ENCODE data around the gene SNX25.
"Not testable (repeated sequence)": the region's sequence is repeated elsewhere in the genome, so short reads cannot be mapped to it uniquely, and the experiment has no call there.

SNX25 gene

DNA sequence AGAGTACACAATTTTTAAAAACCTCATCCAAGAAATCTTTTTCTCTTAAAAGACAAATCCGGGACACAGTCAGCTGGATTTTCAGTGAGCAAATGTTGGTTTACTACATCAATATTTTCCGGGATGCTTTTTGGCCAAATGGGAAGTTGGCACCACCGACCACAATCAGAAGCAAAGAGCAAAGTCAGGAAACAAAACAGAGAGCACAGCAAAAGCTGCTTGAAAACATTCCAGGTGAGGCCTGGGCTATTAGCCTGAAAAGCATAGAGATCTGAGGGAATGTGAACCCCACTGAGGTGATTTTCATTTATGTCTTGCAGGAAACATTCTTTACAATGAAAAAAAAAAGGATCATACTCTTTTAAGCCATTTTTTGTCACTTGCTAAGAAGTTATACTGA lies 152.5 kb downstream of the SNX25 start:
- Histone ChIP-seq H3K9me3 (ENCODE audit: low read length) (no peaks in the 10 kb centered on the region), H3K27me3 (ENCODE audit: insufficient read depth, low read length) (no peaks in the 10 kb centered on the region), H3K36me3 (ENCODE audit: insufficient read depth, low read length) (no peaks in the 10 kb centered on the region), H3K4me1 (ENCODE audit: insufficient read depth, low read length) (no peaks in the 10 kb centered on the region), H3K4me3 (ENCODE audit: low read length) (no peak overlapping the region), H2AFZ (ENCODE audit: low read depth, low read length) (no peak overlapping the region)

DNA sequence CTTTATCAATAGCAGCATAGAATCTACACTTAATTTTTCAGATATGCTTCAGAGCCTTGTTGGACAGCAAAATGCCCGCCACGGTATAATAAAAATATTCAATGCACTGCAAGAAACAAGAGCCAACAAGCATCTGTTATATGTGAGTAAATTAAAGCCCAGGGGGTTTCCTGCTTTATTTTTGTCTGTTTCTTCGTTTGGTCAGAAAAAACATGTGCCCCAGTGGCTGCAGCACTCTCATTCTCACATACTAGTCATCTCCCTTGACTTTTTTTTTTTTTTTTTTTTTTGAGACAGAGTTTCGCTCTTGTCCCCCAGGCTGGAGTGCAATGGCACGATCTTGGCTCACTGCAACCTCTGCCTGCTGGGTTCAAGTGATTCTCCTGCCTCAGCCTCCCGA lies 153.2 kb downstream of the SNX25 start:
- H3K4me1 ChIP-seq (ENCODE audit: insufficient read depth, low read length); H3K9me3 ChIP-seq (ENCODE audit: low read length); H2AFZ ChIP-seq (ENCODE audit: low read depth, low read length); H3K36me3 ChIP-seq (ENCODE audit: insufficient read depth, low read length); H3K27me3 ChIP-seq (ENCODE audit: insufficient read depth, low read length); H3K4me3 ChIP-seq (ENCODE audit: low read length): not testable (repeated sequence)

DNA sequence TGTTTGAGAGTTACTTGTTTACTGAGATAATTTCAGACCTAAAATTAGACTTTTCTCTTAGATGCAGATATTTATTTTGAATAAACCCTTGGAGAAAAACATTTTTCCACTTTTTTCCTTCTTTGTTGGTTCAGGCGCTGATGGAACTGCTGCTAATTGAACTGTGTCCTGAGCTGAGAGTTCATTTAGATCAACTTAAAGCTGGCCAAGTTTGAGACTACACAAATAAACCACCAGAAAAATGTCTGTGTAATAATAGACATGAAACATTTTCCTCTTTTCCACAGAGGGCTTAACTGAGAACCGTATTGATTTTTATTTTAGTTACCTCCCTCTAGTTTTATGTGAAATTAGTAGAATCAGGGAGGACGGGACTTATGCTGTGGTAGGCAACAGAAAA lies 153.9 kb downstream of the SNX25 start:
- Histone ChIP-seq H3K36me3 (ENCODE audit: insufficient read depth, low read length) (no peaks in the 10 kb centered on the region), H3K27me3 (ENCODE audit: insufficient read depth, low read length) (no peaks in the 10 kb centered on the region), H3K4me1 (ENCODE audit: insufficient read depth, low read length) (no peaks in the 10 kb centered on the region), H2AFZ (ENCODE audit: low read depth, low read length) (no peak overlapping the region), H3K9me3 (ENCODE audit: low read length) (peaks cover 1% of the 10 kb centered on the region), H3K4me3 (ENCODE audit: low read length) (no peak overlapping the region)

DNA sequence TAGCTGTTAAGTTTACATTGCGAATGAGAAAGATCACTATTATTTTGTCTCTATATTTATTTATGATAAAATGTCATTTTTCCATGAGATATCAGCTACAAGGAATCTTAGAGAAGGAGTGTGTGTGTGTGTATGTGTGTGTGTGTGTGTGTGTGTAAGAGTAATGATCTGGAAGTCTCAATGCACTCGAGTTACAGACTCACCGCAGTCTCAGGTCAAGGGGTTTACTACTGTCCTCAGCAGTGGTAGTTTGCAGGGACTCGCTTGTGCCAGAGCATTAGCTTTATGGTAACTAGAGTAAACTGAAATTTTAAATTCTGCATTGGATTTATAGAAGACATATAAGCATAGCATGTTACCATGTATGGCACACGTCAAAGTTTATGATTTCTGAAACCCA lies 155.5 kb downstream of the SNX25 start:
- H3K9me3 ChIP-seq (ENCODE audit: low read length), result peaks cover 2% of the 10 kb centered on the region
- H3K4me3 ChIP-seq (ENCODE audit: low read length), result no peak overlapping the region
- no peaks in the 10 kb centered on the region for H3K36me3 ChIP-seq (ENCODE audit: insufficient read depth, low read length)
- H3K4me1 ChIP-seq (ENCODE audit: insufficient read depth, low read length), result peaks cover 3% of the 10 kb centered on the region
- no peaks in the 10 kb centered on the region for H3K27me3 ChIP-seq (ENCODE audit: insufficient read depth, low read length)
- no peak overlapping the region for H2AFZ ChIP-seq (ENCODE audit: low read depth, low read length)

DNA sequence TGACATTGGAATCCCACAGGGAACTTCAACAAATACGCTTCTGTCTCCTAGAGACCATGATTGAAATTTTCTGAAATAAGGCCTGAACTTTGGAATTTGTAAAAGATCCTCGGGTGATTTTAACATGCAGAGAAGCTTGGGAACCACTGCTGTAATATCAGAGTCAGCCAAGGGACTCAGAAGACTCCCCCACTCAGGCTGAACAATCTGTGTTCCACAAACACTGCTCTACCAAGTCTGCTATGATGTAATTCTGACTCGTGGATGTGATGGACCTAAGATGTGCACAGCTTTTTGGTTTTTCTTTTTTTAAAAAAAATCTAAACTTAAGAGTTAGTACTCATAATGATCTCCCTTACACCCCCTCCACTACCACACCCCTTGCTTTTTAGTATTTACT lies 160.3 kb downstream of the SNX25 start:
- no peak overlapping the region for H2AFZ ChIP-seq (ENCODE audit: low read depth, low read length)
- H3K36me3 ChIP-seq (ENCODE audit: insufficient read depth, low read length), result peaks cover 4% of the 10 kb centered on the region
- no peak overlapping the region for H3K4me3 ChIP-seq (ENCODE audit: low read length)
- H3K27me3 ChIP-seq (ENCODE audit: insufficient read depth, low read length), result no peaks in the 10 kb centered on the region
- peaks cover 13% of the 10 kb centered on the region for H3K4me1 ChIP-seq (ENCODE audit: insufficient read depth, low read length)
- peaks cover 2% of the 10 kb centered on the region for H3K9me3 ChIP-seq (ENCODE audit: low read length)

DNA sequence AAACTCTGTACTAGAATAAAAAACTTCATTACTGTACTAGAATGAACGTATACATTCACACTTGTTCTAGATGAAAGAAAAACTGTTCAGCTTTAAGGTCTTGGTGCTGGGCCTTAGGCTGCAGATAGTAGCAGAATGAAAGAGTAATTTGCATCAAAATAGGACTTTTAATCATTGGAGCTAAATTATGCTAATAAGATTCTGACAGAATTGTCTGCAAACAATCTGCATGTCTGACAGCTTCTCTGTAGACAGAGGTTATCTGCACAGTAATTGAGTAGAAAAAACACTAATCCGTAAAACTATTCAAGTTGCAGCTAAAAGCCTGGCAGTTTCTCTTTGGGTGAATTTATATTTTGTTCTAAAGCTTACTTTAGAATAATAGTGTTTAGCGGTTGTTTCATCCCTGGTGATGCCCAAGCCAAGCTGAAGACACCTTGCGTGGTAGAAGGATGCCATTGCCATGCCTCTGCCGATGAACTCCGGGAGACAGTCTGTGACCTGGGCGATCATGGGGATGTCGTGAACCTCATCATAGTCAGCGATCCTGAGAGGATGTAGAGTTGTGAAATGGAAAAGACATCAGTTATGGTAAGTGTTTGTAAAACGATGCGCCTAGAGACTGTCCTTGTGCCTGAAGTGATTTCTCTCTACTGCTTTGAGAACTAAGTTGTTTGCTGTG lies 161.0 kb downstream of the SNX25 start:
- peaks cover 13% of the 10 kb centered on the region for H3K4me1 ChIP-seq (ENCODE audit: insufficient read depth, low read length)
- H3K9me3 ChIP-seq (ENCODE audit: low read length), result peaks cover 2% of the 10 kb centered on the region
- no peaks in the 10 kb centered on the region for H3K27me3 ChIP-seq (ENCODE audit: insufficient read depth, low read length)
- no peak overlapping the region for H2AFZ ChIP-seq (ENCODE audit: low read depth, low read length)
- no peak overlapping the region for H3K4me3 ChIP-seq (ENCODE audit: low read length)
- H3K36me3 ChIP-seq (ENCODE audit: insufficient read depth, low read length), result peaks cover 4% of the 10 kb centered on the region

DNA sequence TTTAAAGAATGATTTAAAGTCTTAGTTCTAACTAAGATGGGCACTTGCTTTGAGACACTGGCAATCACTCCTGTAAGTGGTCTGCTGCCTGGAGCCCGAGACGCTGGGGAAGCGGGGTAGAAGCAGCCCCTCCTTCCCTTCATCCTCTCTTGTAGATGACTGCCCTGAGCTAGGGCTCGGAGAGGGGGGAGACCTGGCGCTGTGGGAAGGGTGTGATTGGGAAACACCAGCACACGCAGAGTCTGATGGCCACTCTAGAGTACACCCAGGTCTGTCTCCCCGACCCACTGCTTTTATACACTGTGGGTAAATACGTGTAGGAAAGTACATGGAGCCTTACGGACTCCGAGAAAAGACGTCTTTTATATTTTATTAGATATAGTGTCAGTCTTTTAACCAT lies 162.3 kb downstream of the SNX25 start:
- Histone ChIP-seq H3K9me3 (ENCODE audit: low read length) (peaks cover 2% of the 10 kb centered on the region), H3K4me3 (ENCODE audit: low read length) (no peak overlapping the region), H3K36me3 (ENCODE audit: insufficient read depth, low read length) (peaks cover 5% of the 10 kb centered on the region), H3K27me3 (ENCODE audit: insufficient read depth, low read length) (no peaks in the 10 kb centered on the region), H3K4me1 (ENCODE audit: insufficient read depth, low read length) (peaks cover 13% of the 10 kb centered on the region), H2AFZ (ENCODE audit: low read depth, low read length) (no peak overlapping the region)

DNA sequence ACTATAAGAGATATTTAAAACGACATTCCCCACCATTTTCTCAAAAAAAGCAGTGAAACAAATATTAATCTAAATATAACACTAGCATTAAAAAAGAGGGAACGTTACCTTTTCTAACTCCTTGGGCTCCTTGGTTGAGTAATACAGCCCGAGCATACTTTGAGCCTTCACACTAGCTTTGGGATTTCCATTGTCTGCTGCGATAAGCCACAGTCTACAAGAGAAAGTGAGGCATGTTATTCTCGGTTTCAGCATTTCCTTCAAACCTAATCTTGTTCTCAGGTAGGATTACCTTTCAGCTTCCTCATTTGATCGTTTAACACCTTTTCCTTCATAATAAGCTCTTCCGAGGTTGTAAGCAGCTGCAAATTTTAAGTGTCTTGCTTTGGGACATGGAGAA lies 164.6 kb downstream of the SNX25 start:
- Histone ChIP-seq H3K27me3 (ENCODE audit: insufficient read depth, low read length) (no peaks in the 10 kb centered on the region), H2AFZ (ENCODE audit: low read depth, low read length) (no peak overlapping the region), H3K36me3 (ENCODE audit: insufficient read depth, low read length) (peaks cover 11% of the 10 kb centered on the region), H3K4me1 (ENCODE audit: insufficient read depth, low read length) (peaks cover 13% of the 10 kb centered on the region), H3K4me3 (ENCODE audit: low read length) (no peak overlapping the region), H3K9me3 (ENCODE audit: low read length) (peaks cover 5% of the 10 kb centered on the region)

DNA sequence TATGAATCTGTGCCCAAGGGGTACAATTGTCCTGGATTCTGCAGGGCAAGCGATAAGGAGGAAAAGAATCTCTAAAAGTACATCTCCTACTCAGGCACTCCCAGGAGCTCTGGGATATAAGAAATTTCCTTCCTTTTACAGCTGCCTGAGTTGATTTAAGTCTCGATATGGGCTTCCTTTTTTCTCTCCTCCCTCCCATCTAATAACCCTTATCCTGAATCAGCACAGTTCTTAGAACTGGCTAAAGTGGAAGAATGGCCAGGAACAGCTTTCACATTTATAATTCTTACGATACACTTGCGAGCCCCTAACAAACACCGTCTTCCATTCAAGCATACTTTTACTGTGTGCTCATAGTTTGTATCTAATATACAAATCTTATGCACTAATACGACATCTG lies 165.2 kb downstream of the SNX25 start:
- Histone ChIP-seq H3K27me3 (ENCODE audit: insufficient read depth, low read length) (no peaks in the 10 kb centered on the region), H3K4me3 (ENCODE audit: low read length) (no peak overlapping the region)

DNA sequence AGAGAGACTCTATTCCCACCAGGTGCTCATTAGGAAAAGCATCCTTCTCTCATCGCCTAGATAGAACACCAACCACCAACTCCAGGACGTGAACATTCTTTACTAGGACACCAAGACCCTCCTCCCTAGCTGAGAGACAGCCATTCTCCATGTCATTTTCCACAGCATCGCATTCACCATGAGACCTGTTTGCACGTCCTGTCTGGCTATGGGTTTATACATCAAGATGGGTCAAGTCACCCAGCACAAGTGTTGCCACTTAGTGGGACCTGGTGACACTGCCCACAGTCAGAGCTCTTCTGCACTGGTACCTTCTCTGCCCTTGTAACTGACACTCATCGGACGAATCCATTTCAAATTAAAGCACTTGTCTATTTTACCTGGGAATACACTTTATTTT lies 168.9 kb downstream of the SNX25 start:
- Histone ChIP-seq H2AFZ (ENCODE audit: low read depth, low read length) (no peak overlapping the region), H3K4me3 (ENCODE audit: low read length) (no peak overlapping the region), H3K4me1 (ENCODE audit: insufficient read depth, low read length) (no peaks in the 10 kb centered on the region), H3K27me3 (ENCODE audit: insufficient read depth, low read length) (no peaks in the 10 kb centered on the region), H3K9me3 (ENCODE audit: low read length) (peaks cover 13% of the 10 kb centered on the region), H3K36me3 (ENCODE audit: insufficient read depth, low read length) (peaks cover 7% of the 10 kb centered on the region)

More for the DNA sequence above, 165.2 kb downstream of the SNX25 start:
- Histone ChIP-seq H3K4me1 (ENCODE audit: insufficient read depth, low read length) (peaks cover 13% of the 10 kb centered on the region), H3K36me3 (ENCODE audit: insufficient read depth, low read length) (peaks cover 11% of the 10 kb centered on the region), H3K9me3 (ENCODE audit: low read length) (peaks cover 5% of the 10 kb centered on the region), H2AFZ (ENCODE audit: low read depth, low read length) (no peak overlapping the region)

DNA sequence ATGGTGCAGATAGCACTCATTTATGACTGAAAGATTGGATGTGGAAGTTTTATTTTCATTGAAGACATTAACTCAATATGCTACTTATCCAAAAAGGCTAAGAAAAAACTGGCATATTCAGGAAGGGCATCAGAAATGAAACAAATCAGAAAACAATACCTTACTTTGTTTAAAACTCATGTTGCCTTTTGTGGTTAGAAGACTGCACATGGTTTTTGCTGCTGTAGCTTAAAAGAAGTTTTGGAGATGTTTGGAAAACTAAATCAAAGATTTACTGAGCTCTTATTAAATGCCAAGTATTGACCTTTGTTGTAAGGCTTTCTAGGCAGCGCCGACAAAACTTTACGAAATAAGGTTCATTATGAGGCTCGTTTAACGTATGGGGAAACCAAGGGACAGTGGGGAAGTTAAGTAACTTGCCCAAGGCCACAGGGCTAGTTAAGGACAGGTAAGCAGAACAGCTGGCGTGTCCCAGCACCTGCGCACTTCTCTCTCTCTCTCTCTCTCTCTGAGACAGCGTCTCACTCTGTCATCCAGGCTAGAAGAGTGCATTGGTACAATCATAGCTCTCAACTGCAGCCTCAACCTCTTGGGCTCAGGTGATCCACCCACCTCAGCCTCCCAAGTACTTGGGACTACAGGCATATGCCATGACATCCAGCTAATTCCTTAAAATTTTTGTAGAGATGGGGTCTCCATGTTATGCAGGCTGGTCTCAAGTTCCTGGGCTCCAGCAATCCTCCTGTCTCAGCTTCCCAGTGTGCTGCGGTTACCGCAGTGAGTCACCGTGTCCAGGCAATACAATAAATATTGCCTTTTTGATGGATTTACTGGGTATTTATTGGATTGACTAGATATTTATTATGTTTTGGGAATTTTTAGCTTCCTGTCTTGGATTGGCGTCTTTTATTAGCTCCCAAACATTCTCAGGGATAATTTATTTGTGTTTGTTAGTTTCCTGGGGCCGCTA lies 170.2 kb downstream of the SNX25 start:
- peaks cover 7% of the 10 kb centered on the region for H3K36me3 ChIP-seq (ENCODE audit: insufficient read depth, low read length)
- H2AFZ ChIP-seq (ENCODE audit: low read depth, low read length), result no peak overlapping the region
- no peaks in the 10 kb centered on the region for H3K27me3 ChIP-seq (ENCODE audit: insufficient read depth, low read length)
- H3K4me3 ChIP-seq (ENCODE audit: low read length), result no peak overlapping the region
- H3K4me1 ChIP-seq (ENCODE audit: insufficient read depth, low read length), result no peaks in the 10 kb centered on the region
- peaks cover 16% of the 10 kb centered on the region for H3K9me3 ChIP-seq (ENCODE audit: low read length)

DNA sequence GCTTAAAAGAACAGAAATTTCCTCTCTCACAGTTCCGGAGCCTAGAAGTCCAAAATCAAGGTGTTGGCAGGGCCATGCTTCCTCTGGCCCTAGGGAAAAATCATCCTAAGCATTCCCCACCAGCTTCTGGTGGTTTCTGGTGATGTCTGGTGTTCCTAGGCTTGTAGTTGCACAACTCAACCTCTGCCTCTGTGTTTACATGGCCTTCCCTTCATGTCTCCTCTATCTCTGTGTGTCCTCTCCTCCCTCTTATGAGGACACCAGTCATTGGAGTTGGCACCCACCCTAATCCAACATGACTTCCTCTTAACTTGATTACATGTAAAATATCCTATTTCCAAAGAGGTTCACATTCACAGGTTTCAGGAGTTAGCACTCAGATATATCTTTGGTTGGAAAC lies 170.9 kb downstream of the SNX25 start:
- H3K36me3 ChIP-seq (ENCODE audit: insufficient read depth, low read length), result peaks cover 7% of the 10 kb centered on the region
- H3K4me3 ChIP-seq (ENCODE audit: low read length), result no peak overlapping the region
- no peaks in the 10 kb centered on the region for H3K4me1 ChIP-seq (ENCODE audit: insufficient read depth, low read length)
- no peaks in the 10 kb centered on the region for H3K27me3 ChIP-seq (ENCODE audit: insufficient read depth, low read length)
- peaks cover 16% of the 10 kb centered on the region for H3K9me3 ChIP-seq (ENCODE audit: low read length)
- H2AFZ ChIP-seq (ENCODE audit: low read depth, low read length), result no peak overlapping the region

DNA sequence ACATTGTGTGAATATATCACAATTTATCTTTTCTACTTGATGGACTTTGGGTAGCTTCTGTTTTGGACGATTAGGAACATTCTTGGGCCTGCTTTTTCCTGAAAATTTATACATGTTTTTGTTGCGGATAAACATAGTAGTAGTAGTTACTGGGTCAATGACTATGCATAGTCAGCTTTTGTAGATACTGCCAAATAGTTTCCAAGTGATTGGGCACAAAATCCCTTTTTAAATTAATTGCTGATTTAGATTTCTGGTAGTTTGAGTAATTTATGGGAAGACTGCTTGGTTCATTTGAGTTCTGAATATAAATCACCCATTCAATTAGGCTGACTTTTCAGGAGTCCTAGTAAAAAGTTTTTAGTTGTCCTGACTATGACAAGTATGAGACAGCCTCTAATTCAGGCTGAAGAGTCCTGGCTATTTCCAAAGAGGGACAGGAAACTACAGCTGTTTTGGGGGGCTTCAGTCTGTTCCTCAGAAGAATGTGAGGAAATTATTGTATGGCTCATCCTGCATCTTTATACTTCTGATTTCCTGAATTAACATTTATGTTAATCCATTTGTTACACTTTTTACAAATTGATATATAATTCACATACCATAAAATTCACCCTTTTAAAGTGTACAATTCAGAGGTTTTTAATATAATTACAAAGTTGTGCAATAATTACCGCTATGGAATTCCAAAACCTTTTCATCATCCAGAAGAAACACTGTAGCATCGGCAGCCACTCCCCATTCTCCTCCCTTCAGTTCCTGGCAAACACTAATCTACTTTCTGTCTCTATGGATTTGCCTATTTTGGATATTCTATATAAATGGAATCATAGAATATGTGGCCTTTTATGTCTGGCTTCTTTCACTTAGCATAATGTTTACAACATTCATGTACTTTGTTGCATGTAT lies 172.1 kb downstream of the SNX25 start:
- no peak overlapping the region for H2AFZ ChIP-seq (ENCODE audit: low read depth, low read length)
- no peaks in the 10 kb centered on the region for H3K4me1 ChIP-seq (ENCODE audit: insufficient read depth, low read length)
- H3K27me3 ChIP-seq (ENCODE audit: insufficient read depth, low read length), result no peaks in the 10 kb centered on the region
- peaks cover 7% of the 10 kb centered on the region for H3K36me3 ChIP-seq (ENCODE audit: insufficient read depth, low read length)
- peaks cover 16% of the 10 kb centered on the region for H3K9me3 ChIP-seq (ENCODE audit: low read length)
- no peak overlapping the region for H3K4me3 ChIP-seq (ENCODE audit: low read length)
